NCI-H510A (cell line): Measurements from ENCODE around the gene BAG5.
A peak's percentile ranks its signal among the peaks of the same experiment; 100 is the strongest.

ENCODE experiments used
- DNase-seq: peaks from one replicate; lab custom pipeline; 2025; lab: John Stamatoyannopoulos, UW

The BAG5 gene

GRCh38 chr14:103563844-103564505, 1.5 kb upstream of the BAG5 start:
- DNase-seq: no peak

- no peak for DNase-seq
These were observed 766 bp upstream of the BAG5 start for GRCh38 chr14:103563226-103563620.

- DNase-seq: no peak
These were observed 353 bp downstream of the BAG5 start for GRCh38 chr14:103562179-103562428.

GRCh38 chr14:103561381-103562178, 877 bp downstream of the BAG5 start:
- peak; percentile 14 for DNase-seq

GRCh38 chr14:103560691-103561090, 1.8 kb downstream of the BAG5 start:
- no peak for DNase-seq

- DNase-seq: no peak
These were observed 2.7 kb downstream of the BAG5 start for GRCh38 chr14:103559766-103560165.

- peak; percentile 83 for DNase-seq
These were observed 4.2 kb downstream of the BAG5 start for GRCh38 chr14:103558071-103558882.

GRCh38 chr14:103556946-103557758, 5.3 kb downstream of the BAG5 start:
- no peak for DNase-seq

- DNase-seq: no peak
These were observed 6.7 kb downstream of the BAG5 start for GRCh38 chr14:103555559-103556337.

- DNase-seq: no peak
These were observed 9.6 kb downstream of the BAG5 start for GRCh38 chr14:103552846-103553210.

- DNase-seq: no peak
These were observed 10.2 kb downstream of the BAG5 start for GRCh38 chr14:103552011-103552845.

GRCh38 chr14:103551338-103551762, 11.1 kb downstream of the BAG5 start:
- no peak for DNase-seq

GRCh38 chr14:103550451-103551337, 11.8 kb downstream of the BAG5 start:
- peak; percentile 83 for DNase-seq

- DNase-seq: no peak
These were observed 12.8 kb downstream of the BAG5 start for GRCh38 chr14:103549361-103550311.

- DNase-seq: no peak
These were observed 13.8 kb downstream of the BAG5 start for GRCh38 chr14:103548463-103549351.

- no peak for DNase-seq
These were observed 14.5 kb downstream of the BAG5 start for GRCh38 chr14:103547941-103548462.

- DNase-seq: no peak
These were observed 15.0 kb downstream of the BAG5 start for GRCh38 chr14:103547455-103547940.
